ENCODE results near the gene SMOC1. TPM values are rescaled to one million over a fixed set of nuclear protein-coding genes. Genes with fewer than 3 reads are reported as not detected.

SMOC1 gene
- total and polyA plus RNA-seq, 9 of the 15 experiments (the other 6 are each of a cell fraction or from before 2014, with no cell fraction given), result 0.04 TPM; not detected in 8

DNA sequence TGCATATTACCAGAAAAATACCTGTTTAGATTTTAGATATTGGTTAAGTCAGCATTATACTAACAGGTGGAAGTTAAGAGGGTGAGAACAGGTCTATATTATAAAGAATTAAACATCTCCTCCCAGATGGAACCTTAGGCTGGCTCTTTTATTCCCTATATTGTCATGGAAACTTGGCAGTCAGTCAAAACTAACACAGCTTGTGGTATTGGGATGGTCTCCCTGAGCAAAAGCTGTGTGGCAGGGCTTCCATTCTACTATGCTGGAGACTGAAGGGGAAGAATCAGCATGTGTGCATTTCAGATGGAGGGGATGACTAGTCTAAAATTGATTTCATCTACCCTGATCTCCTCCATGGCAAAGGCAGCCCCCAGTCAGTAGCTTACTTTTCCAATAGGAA is 66.7 kb downstream of the SMOC1 start:
- no peak overlapping the region for H2AFZ ChIP-seq (ENCODE audit: low read depth, low read length)
- TF ChIP-seq TRIM24 (IDR thresholded peaks at IDR 0.05), result no peak
- no peak overlapping the region for H3K9ac ChIP-seq (ENCODE audit: insufficient read depth in 1 of 2, low read depth in 2 of 2, low read length in 2 of 2)
- DNase-seq (ENCODE audit: extremely low read depth in 1 of 4, low spot score in 3 of 4), result no peak
- no peak overlapping the region for H3K4me2 ChIP-seq (ENCODE audit: insufficient read depth, low read length)
- H3K9me1 ChIP-seq (ENCODE audit: control insufficient read depth, insufficient read depth, low read length), result no peaks in the 10 kb centered on the region
- H3K27ac ChIP-seq (ENCODE audit: extremely low read depth, low read depth, low read length), result no peak overlapping the region
- no peaks in the 10 kb centered on the region for H3K79me2 ChIP-seq (ENCODE audit: control insufficient read depth, insufficient read depth, low read length)
- H4K20me1 ChIP-seq (replicated peaks; ENCODE audit: control insufficient read depth, insufficient read depth, low read length), result no peaks in the 10 kb centered on the region
- ChIA-PET CTCF (ENCODE audit: low intra/inter-chr PET ratio) (no interaction called here), POLR2A (no interaction called here)
- no peak for FAIRE-seq
- no peak for ATAC-seq
- no peaks in the 10 kb centered on the region for H3K36me3 ChIP-seq (ENCODE audit: control insufficient read depth, insufficient read depth, low read length)
- no peaks in the 10 kb centered on the region for H3K4me1 ChIP-seq (replicated peaks in 1 of 2; ENCODE audit: control insufficient read depth in 2 of 2, insufficient read depth in 2 of 2, low read length in 2 of 2)
- in situ Hi-C loops (cut with MboI), result no loop called here
- intact Hi-C loops (cut with micrococcal nuclease), result no loop called here
- H3K9me3 ChIP-seq (replicated peaks; ENCODE audit: control insufficient read depth, insufficient read depth, low read depth, low read length), result no peaks in the 10 kb centered on the region
- H3K4me3 ChIP-seq, result no peak overlapping the region
- no TSS peak for BruUV-seq (replicated peaks)
- no peaks in the 10 kb centered on the region; a peak in 1 of 5 replicates for H3K27me3 ChIP-seq (ENCODE audit: control insufficient read depth in 2 of 2, insufficient read depth in 2 of 2, low read length in 2 of 2)

- Histone ChIP-seq H3K9me3 (replicated peaks; ENCODE audit: control insufficient read depth, insufficient read depth, low read depth, low read length) (no peaks in the 10 kb centered on the region), H3K4me1 (replicated peaks in 1 of 2; ENCODE audit: control insufficient read depth in 2 of 2, insufficient read depth in 2 of 2, low read length in 2 of 2) (no peaks in the 10 kb centered on the region), H2AFZ (ENCODE audit: low read depth, low read length) (no peak overlapping the region), H3K9me1 (ENCODE audit: control insufficient read depth, insufficient read depth, low read length) (no peaks in the 10 kb centered on the region), H3K79me2 (ENCODE audit: control insufficient read depth, insufficient read depth, low read length) (no peaks in the 10 kb centered on the region), H3K27me3 (ENCODE audit: control insufficient read depth in 2 of 2, insufficient read depth in 2 of 2, low read length in 2 of 2) (peaks cover 0 to 4% of the 10 kb centered on the region in 2 experiments; a peak in 1 of 5 replicates), H3K9ac (ENCODE audit: insufficient read depth in 1 of 2, low read depth in 2 of 2, low read length in 2 of 2) (no peak overlapping the region), H4K20me1 (replicated peaks; ENCODE audit: control insufficient read depth, insufficient read depth, low read length) (no peaks in the 10 kb centered on the region), H3K27ac (ENCODE audit: extremely low read depth, low read depth, low read length) (no peak overlapping the region), H3K4me3 (no peak overlapping the region), H3K36me3 (ENCODE audit: control insufficient read depth, insufficient read depth, low read length) (no peaks in the 10 kb centered on the region), H3K4me2 (ENCODE audit: insufficient read depth, low read length) (no peak overlapping the region)
- in situ Hi-C loops (cut with MboI), result no loop called here
- intact Hi-C loops (cut with micrococcal nuclease), result no loop called here
- FAIRE-seq (no peak), ATAC-seq (no peak), DNase-seq (ENCODE audit: extremely low read depth in 1 of 4, low spot score in 3 of 4) (no peak)
- ChIA-PET POLR2A (no interaction called here), CTCF (ENCODE audit: low intra/inter-chr PET ratio) (no interaction called here)
- 0% methylated on average over 3 of the region's 3 CpGs for WGBS (ENCODE audit: insufficient coverage, low coverage, missing lambda C conversion rate)
- BruUV-seq (replicated peaks), result no TSS peak
- TF ChIP-seq ZC3H4 (CRISPR knock-in tag; IDR thresholded peaks at IDR 0.05; ENCODE audit: borderline replicate concordance) (no peak), E2F1 (CRISPR knock-in tag; IDR thresholded peaks at IDR 0.05) (no peak), ZNF12 (CRISPR knock-in tag; IDR thresholded peaks at IDR 0.05) (no peak), ZNF324 (CRISPR knock-in tag; IDR thresholded peaks at IDR 0.05) (no peak), NR0B1 (IDR thresholded peaks at IDR 0.05; ENCODE audit: partially characterized antibody) (no peak), CHD1 (IDR thresholded peaks at IDR 0.05; ENCODE audit: low read length) (no peak)
- TF ChIP-seq, protein P1, sequence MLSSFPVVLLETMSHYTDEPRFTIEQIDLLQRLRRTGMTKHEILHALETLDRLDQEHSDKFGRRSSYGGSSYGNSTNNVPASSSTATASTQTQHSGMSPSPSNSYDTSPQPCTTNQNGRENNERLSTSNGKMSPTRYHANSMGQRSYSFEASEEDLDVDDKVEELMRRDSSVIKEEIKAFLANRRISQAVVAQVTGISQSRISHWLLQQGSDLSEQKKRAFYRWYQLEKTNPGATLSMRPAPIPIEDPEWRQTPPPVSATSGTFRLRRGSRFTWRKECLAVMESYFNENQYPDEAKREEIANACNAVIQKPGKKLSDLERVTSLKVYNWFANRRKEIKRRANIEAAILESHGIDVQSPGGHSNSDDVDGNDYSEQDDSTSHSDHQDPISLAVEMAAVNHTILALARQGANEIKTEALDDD (IDR thresholded peaks at IDR 0.05), result no peak
- TF ChIP-seq, protein P2, sequence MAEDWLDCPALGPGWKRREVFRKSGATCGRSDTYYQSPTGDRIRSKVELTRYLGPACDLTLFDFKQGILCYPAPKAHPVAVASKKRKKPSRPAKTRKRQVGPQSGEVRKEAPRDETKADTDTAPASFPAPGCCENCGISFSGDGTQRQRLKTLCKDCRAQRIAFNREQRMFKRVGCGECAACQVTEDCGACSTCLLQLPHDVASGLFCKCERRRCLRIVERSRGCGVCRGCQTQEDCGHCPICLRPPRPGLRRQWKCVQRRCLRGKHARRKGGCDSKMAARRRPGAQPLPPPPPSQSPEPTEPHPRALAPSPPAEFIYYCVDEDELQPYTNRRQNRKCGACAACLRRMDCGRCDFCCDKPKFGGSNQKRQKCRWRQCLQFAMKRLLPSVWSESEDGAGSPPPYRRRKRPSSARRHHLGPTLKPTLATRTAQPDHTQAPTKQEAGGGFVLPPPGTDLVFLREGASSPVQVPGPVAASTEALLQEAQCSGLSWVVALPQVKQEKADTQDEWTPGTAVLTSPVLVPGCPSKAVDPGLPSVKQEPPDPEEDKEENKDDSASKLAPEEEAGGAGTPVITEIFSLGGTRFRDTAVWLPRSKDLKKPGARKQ (CRISPR knock-in tag; IDR thresholded peaks at IDR 0.05), result no peak
- TF ChIP-seq, protein P3, sequence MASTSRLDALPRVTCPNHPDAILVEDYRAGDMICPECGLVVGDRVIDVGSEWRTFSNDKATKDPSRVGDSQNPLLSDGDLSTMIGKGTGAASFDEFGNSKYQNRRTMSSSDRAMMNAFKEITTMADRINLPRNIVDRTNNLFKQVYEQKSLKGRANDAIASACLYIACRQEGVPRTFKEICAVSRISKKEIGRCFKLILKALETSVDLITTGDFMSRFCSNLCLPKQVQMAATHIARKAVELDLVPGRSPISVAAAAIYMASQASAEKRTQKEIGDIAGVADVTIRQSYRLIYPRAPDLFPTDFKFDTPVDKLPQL (IDR thresholded peaks at IDR 0.05; ENCODE audit: extremely low read depth, insufficient read length), result no peak
Observed at GRCh38 chr14:69948351-69948750, 69.1 kb downstream of the SMOC1 start.
